Measurements from ENCODE around the gene DGKQ.

DGKQ gene

GRCh38 chr4:951594-952468, 21.5 kb downstream of the DGKQ start:
- TF ChIP-seq, protein P1, sequence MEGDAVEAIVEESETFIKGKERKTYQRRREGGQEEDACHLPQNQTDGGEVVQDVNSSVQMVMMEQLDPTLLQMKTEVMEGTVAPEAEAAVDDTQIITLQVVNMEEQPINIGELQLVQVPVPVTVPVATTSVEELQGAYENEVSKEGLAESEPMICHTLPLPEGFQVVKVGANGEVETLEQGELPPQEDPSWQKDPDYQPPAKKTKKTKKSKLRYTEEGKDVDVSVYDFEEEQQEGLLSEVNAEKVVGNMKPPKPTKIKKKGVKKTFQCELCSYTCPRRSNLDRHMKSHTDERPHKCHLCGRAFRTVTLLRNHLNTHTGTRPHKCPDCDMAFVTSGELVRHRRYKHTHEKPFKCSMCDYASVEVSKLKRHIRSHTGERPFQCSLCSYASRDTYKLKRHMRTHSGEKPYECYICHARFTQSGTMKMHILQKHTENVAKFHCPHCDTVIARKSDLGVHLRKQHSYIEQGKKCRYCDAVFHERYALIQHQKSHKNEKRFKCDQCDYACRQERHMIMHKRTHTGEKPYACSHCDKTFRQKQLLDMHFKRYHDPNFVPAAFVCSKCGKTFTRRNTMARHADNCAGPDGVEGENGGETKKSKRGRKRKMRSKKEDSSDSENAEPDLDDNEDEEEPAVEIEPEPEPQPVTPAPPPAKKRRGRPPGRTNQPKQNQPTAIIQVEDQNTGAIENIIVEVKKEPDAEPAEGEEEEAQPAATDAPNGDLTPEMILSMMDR (IDR thresholded peaks at IDR 0.05; ENCODE audit: borderline replicate concordance, control extremely low read depth, extremely low read depth, insufficient read depth, missing control alignments) = no peak
- DNase-seq (ENCODE audit: low spot score) = no peak
- in situ Hi-C loops (cut with MboI; ENCODE audit: low sequenced_read_pairs, unreplicated experiment) = no loop called here

DNA sequence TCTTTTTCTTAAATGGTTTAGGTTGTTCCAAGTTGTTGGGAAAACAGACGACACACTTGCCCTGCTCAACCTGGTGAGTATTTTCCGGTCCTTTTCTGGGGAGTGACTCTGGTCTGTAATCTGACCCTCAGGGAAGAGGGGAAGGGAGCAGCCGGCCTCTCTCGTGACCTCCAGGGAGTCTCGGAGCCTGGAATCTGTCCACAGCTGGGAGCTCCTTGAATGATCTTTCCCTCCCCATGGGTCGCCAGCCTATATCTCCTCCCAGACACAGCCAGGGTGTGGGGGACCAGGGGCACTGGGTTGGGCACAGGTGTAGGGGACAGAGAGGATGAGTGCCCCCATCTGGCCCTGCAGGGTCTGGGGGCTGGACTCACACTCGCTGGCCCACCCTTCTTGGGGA, 22.2 kb downstream of the DGKQ start:
- DNase-seq (ENCODE audit: low spot score) = no peak
- in situ Hi-C loops (cut with MboI; ENCODE audit: low sequenced_read_pairs, unreplicated experiment) = no loop called here
- TF ChIP-seq, protein P1 (IDR thresholded peaks at IDR 0.05; ENCODE audit: borderline replicate concordance, control extremely low read depth, extremely low read depth, insufficient read depth, missing control alignments) = no peak

DNA sequence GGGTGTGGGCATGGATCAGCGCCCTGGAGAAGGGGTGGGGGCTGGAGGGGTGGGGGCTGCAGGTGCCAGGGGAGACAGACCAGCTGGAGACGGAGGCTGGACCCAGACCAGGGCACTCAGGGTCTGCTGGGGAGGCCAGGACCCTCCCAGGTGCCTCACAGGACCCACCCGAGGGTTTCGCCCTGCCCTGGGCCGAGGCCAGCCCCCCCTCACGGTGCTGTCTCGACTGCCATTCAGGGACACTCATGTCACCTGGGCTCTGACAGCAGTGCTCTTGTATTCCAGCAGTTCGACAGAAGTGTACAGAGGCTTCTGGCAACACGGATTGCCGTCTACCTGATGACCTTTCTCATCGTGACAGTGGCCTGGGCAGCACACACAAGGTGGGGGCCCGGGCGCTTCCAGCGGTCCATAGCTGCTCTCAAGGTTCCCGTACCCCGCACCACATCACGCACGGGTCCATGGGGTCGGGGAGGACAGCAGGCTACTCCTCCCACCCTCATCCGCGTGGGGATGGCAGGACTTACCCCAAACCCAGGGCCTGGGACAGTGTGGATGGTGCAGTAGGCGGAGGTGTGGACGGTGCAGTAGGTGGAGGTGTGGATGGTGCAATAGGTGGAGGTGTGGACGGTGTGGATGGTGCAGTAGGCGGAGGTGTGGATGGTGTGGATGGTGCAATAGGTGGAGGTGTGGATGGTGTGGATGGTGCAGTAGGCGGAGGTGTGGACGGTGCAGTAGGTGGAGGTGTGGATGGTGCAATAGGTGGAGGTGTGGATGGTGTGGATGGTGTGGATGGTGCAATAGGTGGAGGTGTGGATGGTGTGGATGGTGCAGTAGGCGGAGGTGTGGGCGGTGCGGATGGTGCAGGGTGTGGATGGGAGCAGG, 23.0 kb downstream of the DGKQ start:
- in situ Hi-C loops (cut with MboI; ENCODE audit: low sequenced_read_pairs, unreplicated experiment) = no loop called here
- TF ChIP-seq, protein P1 (IDR thresholded peaks at IDR 0.05; ENCODE audit: borderline replicate concordance, control extremely low read depth, extremely low read depth, insufficient read depth, missing control alignments) = no peak
- no peak for DNase-seq (ENCODE audit: low spot score)

DNA sequence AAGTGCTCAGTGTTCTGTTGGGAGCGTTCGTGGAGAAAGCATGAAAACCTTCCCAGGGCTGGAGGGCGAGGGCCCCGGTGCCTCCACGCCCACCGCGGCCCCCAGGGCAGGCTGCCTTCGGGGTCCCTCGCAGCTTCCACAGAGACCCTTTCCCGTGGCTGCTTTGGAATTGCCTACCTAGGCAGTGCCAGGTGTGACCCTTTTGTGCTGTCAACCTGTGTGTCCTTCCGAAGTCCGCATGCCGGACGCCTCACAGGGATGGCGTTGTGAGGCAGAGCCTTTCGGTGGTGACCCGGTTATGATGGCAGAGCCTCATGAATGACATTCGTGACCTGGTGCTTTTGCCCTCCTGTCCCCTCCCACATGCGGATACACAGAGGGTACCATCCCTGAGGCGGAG, 23.7 kb downstream of the DGKQ start:
- no peak for DNase-seq (ENCODE audit: low spot score)
- in situ Hi-C loops (cut with MboI; ENCODE audit: low sequenced_read_pairs, unreplicated experiment) = no loop called here
- TF ChIP-seq, protein P1 (IDR thresholded peaks at IDR 0.05; ENCODE audit: borderline replicate concordance, control extremely low read depth, extremely low read depth, insufficient read depth, missing control alignments) = no peak

GRCh38 chr4:948936-949300, 24.5 kb downstream of the DGKQ start:
- TF ChIP-seq, protein P1 (IDR thresholded peaks at IDR 0.05; ENCODE audit: borderline replicate concordance, control extremely low read depth, extremely low read depth, insufficient read depth, missing control alignments) = no peak
- in situ Hi-C loops (cut with MboI; ENCODE audit: low sequenced_read_pairs, unreplicated experiment) = no loop called here
- DNase-seq (ENCODE audit: low spot score) = no peak

DNA sequence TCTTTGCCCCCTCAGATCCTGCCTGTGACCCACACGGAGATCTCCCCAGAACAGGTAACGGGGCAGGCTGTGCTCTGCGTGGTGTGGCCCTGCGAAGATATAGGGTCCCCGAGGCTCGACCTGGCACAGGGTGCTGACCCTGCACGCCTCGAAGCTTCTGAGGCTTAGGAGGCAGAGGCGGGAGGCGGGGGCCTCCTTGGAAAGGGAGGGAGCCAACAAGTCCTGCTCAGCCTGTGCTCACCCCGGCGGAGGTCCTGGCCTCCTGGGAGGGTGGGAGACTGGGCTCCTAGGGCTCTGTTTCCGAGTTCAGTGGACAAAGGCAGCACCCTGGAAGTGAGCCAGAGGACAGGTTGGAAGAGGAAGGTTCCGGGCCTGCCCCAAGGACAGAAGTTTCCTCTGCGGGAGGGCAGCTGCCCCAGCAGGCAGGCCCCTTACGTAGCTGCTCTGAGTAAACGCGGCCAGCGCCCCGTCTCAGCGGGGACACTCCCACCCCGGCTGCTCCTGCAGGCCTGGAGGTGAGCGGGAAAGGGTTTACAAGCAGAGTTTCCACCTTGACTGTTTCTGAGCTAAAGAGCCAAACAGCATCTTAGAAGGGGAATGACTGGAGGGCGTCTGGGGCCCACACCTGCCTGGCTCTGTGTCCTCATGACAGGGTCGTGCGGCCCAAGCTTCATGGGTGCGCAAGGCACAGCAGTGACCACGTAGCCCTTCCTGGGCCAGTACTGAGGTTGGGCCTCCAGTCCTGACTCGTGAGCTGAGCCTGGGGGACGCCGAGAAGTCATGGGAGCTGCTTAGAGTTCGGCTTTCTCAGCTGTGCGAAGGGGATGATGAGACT, 25.1 kb downstream of the DGKQ start:
- DNase-seq (ENCODE audit: low spot score) = no peak
- TF ChIP-seq, protein P1 (IDR thresholded peaks at IDR 0.05; ENCODE audit: borderline replicate concordance, control extremely low read depth, extremely low read depth, insufficient read depth, missing control alignments) = no peak
- in situ Hi-C loops (cut with MboI; ENCODE audit: low sequenced_read_pairs, unreplicated experiment) = no loop called here

All from GM13976 (cell line).